Kidney capillary endothelial cell (primary cell): ENCODE measurements around the gene PIP5K1C.

ENCODE experiments used
- DNase-seq: peaks from one replicate; pipeline ENCODE4 v3.0.0-alpha.2; 2018; ENCODE audit warnings: low spot score

Gene PIP5K1C

GRCh38 chr19:3700242-3701032 is at the start of gene PIP5K1C:
Gene PIP5K1C (minus strand): TSS chr19:3700468. CDS start chr19:3700390, 78 bp downstream.
- peak; percentile 81 for DNase-seq

DNA sequence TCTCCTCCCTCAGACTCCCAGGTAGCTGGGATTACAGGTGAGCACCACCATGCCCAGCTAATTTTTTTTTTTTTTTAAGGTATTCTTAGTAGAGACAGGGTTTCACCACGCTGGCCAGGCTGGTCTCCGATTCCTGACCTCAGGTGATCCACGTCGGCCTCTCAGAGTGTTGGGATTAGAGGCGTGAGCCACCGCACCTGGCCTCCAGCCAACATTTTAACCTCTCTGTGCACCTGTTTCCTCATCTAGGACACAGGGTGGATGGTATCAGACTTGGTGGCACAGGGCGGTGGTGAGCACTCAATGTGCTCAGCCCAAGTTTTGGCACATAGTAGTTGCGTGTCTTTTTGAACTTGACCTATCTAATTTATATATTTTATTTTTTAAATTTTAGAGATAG is 48.7 kb upstream of the PIP5K1C start:
- DNase-seq, result no peak

- DNase-seq, result no peak
These were observed 46.2 kb upstream of the PIP5K1C start for GRCh38 chr19:3746371-3747056.

DNA sequence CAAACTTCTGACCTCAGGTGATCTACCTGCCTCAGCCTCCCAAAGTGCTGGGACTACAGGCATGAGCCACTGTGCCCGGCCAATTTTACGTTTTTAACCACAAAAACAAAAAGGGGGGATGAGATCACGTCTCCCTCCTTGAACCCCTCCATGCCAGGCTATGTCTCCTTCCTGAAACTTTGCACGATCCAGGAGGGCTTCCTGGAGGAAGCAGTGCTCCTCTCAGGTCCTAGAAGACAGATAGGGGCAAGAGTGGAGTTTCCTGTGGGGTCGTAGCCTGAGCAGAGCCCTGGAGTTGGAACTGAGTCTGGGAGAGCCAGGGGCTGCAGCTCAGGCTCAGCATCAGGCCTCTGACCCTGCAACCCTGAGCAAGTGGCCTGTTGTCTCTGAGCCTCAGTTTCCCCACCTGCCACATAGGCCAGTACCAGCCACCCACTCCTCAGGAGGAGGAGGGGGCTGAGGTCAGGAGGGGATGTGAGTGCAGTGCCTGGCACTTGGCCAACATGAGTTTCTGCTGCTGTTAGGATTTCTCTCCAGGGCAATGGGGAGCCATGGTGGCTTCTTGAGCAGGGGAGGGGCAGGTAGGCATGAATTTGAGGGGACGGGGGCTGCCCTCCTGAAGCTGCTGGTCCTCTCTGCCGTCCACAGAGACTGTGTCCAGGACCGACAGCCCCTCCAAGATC is 45.2 kb upstream of the PIP5K1C start:
- no peak for DNase-seq

- no peak for DNase-seq
These were observed 43.2 kb upstream of the PIP5K1C start for GRCh38 chr19:3743486-3743885.

- no peak for DNase-seq
These were observed 40.2 kb upstream of the PIP5K1C start for GRCh38 chr19:3740431-3740830.

DNA sequence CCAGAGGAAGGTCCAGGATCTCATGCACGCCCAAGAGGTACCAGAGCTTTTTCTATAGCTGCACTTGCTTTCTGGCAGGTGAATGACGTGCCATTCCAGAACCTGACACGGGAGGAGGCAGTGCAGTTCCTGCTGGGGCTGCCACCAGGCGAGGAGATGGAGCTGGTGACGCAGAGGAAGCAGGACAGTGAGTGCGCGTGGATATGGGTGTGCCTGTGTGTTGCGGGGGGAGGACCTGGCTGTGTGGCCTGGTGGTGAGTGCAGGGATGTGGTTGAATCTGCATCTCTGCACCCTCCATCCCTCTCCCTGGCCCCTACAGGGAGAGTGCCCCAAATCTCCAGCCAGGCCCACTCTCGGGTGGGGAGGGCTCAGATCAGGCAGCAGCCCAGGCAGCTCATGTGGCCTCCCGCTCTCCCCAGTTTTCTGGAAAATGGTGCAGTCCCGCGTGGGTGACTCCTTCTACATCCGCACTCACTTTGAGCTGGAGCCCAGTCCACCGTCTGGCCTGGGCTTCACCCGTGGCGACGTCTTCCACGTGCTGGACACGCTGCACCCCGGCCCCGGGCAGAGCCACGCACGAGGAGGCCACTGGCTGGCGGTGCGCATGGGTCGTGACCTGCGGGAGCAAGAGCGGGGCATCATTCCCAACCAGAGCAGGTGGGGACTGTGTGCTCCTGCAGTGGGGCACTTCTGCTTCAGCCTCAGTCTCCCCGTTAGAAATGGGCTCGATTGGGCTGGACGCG is 38.4 kb upstream of the PIP5K1C start:
- DNase-seq, result no peak

DNA sequence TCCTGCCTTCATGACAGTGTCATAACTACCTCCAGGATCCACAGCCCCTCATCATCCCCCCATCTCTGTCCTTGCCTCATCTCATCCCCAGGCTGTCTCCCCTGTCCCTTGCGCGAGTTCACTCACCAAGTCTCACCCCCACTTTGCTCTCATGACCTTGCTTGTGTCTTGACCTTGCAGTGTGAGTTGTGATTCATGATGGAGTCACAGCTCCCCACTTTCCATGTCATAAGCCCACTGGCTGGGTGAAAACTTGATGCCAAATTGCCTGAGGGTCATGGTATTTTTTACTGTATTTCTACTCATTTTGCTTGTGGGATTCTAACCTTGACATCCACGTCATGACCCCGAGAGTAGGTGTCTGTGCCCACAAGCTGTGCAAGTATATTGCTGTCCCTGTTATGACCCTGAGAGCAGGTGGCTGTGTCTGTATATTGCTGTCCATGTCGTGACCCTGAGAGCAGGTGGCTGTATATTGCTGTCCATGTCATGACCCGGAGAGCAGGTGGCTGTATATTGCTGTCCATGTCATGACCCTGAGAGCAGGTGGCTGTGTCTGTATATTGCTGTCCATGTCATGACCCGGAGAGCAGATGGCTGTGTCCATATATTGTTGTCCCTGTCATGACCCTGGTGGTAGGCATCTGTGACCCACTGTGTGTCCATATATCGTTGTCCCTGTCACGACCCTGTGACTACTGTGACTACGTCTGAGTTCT is 37.4 kb upstream of the PIP5K1C start:
- no peak for DNase-seq

DNA sequence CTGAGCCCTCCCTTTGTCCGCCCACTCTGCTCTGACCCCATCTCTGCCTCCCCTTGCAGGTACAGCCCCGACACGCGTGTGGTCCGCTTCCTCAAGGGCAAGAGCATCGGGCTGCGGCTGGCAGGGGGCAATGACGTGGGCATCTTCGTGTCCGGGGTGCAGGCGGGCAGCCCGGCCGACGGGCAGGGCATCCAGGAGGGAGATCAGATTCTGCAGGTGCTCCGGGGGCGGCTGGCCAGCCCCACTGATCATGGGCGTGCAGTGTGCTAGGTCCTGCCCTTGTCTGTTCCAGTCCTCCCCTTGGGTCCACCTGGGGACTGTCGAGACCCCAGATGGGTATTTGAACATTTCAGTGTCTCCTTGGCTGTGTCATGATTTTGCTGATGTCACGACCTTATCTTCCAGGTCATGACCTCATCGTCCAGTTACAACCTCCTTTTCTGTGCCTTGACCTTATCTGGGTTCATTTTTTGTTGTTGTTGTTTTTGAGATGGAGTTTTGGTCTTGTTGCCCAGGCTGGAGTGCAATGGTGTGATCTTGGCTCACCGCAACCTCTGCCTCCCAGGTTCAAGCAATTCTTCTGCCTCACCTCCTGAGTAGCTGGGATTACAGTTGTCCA is 35.9 kb upstream of the PIP5K1C start:
- DNase-seq, result no peak

DNA sequence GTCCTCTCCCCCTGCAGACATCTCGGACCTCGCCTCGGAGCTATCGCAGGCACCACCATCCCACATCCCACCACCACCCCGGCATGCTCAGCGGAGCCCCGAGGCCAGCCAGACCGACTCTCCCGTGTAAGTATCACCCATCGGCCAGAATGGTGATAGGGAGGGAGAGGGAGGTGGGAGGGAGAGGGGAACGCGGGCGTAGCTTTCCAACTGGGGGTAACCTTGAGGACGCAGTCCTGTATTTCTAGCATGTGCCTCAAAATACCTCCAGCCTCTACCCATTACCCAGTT is 34.0 kb upstream of the PIP5K1C start:
- DNase-seq, result no peak

- DNase-seq, result no peak
These were observed 33.5 kb upstream of the PIP5K1C start for GRCh38 chr19:3733549-3734309.

DNA sequence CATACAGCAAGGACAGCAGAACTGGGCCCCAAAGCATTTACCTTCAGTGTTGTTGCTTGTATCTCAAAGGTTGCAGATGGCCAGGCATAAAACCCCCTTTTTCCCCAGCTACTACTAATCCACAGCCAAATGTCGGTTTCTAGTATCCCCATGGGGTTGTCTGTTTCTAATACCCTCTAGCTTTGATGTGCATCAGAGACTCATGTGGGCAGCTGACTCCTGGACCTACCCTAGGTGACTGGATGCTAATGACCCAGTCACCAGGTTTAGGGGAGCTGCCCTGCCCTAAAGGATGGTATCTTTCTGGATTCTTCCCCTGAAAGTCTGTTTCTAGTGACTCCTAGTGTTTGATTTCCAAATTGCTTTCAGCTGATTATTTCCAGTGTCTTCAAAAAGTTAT is 31.8 kb upstream of the PIP5K1C start:
- no peak for DNase-seq

DNA sequence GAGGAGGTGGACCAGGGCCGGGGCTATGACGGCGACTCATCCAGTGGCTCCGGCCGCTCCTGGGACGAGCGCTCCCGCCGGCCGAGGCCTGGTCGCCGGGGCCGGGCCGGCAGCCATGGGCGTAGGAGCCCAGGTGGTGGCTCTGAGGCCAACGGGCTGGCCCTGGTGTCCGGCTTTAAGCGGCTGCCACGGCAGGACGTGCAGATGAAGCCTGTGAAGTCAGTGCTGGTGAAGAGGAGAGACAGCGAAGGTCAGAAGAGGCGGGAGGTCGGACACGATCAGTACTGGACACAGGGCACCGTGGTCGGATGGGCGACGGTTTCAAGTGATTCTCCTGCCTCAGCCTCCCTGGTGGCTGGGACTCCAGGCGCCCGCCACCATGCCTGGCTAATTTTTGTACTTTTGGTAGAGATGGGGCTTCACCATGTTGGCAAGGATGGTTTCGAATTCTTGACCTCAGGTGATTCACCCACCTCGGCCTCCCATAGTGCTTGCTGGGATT is 30.2 kb upstream of the PIP5K1C start:
- DNase-seq, result no peak

DNA sequence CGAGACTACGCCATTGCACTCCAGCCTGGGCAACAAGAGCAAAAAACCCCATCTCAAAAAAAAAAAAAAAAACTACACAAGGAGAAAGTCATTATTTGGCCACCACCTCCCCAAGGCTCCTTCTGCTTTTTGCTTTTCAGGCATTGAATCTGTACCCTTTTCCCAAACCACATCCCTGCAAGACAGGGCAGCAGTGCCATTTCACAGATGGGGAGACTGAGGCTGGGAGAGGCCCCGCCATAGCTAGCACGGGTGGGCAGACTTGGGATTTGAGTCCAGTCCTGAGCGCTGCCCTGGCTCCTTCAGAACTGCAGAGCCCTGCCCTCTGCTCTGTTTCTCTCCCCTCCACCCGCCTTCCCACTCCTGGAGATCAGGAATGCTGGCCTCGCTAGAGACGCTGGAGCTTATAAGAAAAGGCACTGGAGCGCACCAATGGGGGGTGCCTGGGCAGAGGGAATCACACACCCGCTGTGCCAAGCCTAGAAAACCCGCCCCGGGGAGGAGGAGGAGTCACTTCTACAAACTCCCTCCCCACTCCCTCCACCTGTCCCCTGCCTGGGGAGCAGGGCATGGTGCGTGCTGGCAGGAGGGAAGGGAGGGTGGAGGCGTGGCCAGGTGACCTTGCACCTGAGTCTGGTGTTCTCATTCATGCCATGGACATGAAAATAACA is 25.5 kb upstream of the PIP5K1C start:
- DNase-seq, result no peak

DNA sequence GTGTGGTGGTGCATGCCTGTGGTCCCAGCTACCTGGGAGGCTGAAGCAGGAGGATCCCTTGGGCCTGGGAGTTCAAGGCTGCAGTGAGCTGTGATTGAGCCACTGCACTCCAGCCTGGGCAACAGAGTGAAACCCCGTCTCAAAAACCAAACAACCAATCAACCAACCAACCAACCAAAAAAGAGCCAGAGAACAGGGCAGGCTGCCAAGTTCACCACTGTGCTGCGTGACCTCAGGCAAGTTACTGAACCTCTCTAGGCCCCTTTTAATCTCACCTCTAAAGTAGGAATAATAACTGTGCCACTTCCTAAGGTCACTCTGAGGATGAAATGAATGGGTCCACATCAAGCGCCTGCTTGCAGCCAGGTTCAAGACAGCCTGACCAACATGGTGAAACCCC is 24.9 kb upstream of the PIP5K1C start:
- no peak for DNase-seq

DNA sequence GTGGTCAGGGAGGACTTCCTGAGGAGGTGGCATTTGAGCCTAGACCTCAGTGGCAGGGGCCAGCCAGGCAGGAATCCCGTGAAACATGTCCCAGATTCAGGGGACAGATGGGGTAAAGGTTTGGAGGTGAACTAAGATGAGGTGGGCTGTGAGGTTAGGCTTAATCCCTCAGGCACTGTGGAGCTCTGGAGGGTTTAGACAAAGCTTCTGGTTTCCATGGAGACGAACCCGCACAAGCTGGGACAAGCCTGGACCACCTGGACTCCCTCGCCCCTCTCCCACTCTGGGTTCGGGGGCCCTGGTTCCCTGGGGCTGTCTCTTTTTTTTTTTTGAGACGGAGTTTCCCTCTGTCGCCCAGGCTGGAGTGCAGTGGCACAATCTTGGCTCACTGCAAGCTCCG is 23.6 kb upstream of the PIP5K1C start:
- no peak for DNase-seq

GRCh38 chr19:3723110-3723488 is 22.8 kb upstream of the PIP5K1C start:
- DNase-seq, result no peak

DNA sequence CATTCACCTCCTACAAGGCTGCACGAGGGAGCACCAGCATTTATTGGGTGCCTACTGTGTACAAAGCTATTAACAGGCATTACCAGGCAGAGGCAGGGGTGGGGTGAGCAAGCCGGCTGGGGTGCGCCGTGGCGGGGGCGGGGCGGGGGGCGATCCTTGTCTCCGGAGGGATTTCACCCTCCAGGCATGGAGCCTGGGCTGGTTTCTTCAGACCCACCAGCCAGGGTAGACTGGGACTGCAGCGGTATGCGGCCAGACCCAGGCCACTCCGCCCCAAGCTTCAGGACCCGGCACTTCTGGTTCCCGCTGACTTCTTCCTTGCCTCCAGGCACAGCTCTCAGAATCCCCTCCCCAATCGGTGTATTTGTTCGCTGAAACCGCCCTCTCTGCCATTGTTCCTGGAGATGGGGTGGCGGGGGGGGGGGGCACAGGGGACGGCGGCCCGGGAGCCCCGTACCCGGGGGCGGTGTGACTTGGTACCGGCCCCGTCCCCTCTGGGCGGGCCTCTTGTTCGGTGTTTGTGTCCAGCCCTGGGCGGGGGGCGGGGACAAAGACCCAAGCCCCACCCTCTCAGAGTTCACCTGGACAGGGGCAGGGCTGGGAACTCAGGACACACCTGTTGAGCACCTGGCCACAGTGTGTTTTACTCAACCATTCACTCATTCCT is 22.3 kb upstream of the PIP5K1C start:
- no peak for DNase-seq

- DNase-seq, result no peak
These were observed 21.7 kb upstream of the PIP5K1C start for GRCh38 chr19:3721887-3722442.
